Endothelial cell (in vitro differentiated cells): ENCODE results near the gene R3HDM2. TPM values are rescaled to one million over a fixed set of nuclear protein-coding genes. Genes with fewer than 3 reads are reported as not detected.
A peak's percentile ranks its signal among the peaks of the same experiment; 100 is the strongest.

ENCODE experiments used
- DNase-seq: peaks from one replicate; pipeline ENCODE4 v3.0.0; 2021; ENCODE audit warnings: low spot score
- H3K27ac Mint-ChIP-seq: one replicate; pipeline ENCODE4 v1.8.0; 2021; ENCODE audit warnings: mixed read lengths, inconsistent platforms; ENCODE audit not compliant: unreplicated experiment
- H3K27me3 Mint-ChIP-seq: one replicate; pipeline ENCODE4 v1.8.0; 2021; ENCODE audit warnings: mild to moderate bottlenecking, moderate library complexity, mixed read lengths, inconsistent platforms; ENCODE audit not compliant: unreplicated experiment
- H3K36me3 Mint-ChIP-seq: one replicate; pipeline ENCODE4 v1.8.0; 2021; ENCODE audit warnings: mild to moderate bottlenecking, low read depth, mixed read lengths, inconsistent platforms; ENCODE audit not compliant: unreplicated experiment
- H3K4me1 Mint-ChIP-seq: one replicate; pipeline ENCODE4 v1.8.0; 2021; ENCODE audit warnings: mild to moderate bottlenecking, mixed read lengths, inconsistent platforms; ENCODE audit not compliant: unreplicated experiment
- H3K4me3 Mint-ChIP-seq: one replicate; pipeline ENCODE4 v1.8.0; 2021; ENCODE audit warnings: mild to moderate bottlenecking, mixed read lengths, inconsistent platforms; ENCODE audit not compliant: unreplicated experiment
- H3K9me3 Mint-ChIP-seq: one replicate; pipeline ENCODE4 v1.8.0; 2021; ENCODE audit warnings: mixed read lengths, inconsistent platforms; ENCODE audit not compliant: unreplicated experiment
- total RNA-seq: library from RNA; stranded (reverse); fragmentation: NEBNext Ultra II Directional; extraction: Animal tissue kit (Norgen Biotek cat#: 25700); gene quantifications from one replicate; pipeline ENCODE4 v1.2.1, GENCODE V29; 2021; ENCODE audit not compliant: unreplicated experiment
- TF ChIP-seq, protein P1 (sequence below): fragments of 200-600 bp; sonication (generic); IDR thresholded peaks from one replicate; pipeline ENCODE4 v1.5.0; 2021; ENCODE audit warnings: antibody characterized with exemption; ENCODE audit not compliant: unreplicated experiment

R3HDM2 gene
- total RNA-seq, 1 donor from 2014 or later, result 39.4 TPM

DNA sequence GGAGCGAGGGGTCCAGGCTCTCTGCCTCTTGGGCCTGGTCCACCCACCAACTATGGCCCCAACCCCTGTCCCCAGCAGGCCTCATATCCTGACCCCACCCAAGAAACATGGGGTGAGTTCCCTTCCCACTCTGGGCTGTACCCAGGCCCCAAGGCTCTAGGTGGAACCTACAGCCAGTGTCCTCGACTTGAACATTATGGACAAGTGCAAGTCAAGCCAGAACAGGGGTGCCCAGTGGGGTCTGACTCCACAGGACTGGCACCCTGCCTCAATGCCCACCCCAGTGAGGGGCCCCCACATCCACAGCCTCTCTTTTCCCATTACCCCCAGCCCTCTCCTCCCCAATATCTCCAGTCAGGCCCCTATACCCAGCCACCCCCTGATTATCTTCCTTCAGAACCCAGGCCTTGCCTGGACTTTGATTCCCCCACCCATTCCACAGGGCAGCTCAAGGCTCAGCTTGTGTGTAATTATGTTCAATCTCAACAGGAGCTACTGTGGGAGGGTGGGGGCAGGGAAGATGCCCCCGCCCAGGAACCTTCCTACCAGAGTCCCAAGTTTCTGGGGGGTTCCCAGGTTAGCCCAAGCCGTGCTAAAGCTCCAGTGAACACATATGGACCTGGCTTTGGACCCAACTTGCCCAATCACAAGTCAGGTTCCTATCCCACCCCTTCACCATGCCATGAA is 40.3 kb upstream of the R3HDM2 start:
- Mint-ChIP-seq H3K27me3 (peaks cover 14% of the 10 kb centered on the region), H3K36me3 (peaks cover 39% of the 10 kb centered on the region), H3K4me3 (no peak overlapping the region), H3K27ac (no peak overlapping the region), H3K9me3 (no peaks in the 10 kb centered on the region), H3K4me1 (peaks cover 23% of the 10 kb centered on the region)
- no peak for DNase-seq
- TF ChIP-seq, protein P1, sequence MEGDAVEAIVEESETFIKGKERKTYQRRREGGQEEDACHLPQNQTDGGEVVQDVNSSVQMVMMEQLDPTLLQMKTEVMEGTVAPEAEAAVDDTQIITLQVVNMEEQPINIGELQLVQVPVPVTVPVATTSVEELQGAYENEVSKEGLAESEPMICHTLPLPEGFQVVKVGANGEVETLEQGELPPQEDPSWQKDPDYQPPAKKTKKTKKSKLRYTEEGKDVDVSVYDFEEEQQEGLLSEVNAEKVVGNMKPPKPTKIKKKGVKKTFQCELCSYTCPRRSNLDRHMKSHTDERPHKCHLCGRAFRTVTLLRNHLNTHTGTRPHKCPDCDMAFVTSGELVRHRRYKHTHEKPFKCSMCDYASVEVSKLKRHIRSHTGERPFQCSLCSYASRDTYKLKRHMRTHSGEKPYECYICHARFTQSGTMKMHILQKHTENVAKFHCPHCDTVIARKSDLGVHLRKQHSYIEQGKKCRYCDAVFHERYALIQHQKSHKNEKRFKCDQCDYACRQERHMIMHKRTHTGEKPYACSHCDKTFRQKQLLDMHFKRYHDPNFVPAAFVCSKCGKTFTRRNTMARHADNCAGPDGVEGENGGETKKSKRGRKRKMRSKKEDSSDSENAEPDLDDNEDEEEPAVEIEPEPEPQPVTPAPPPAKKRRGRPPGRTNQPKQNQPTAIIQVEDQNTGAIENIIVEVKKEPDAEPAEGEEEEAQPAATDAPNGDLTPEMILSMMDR, result no peak

DNA sequence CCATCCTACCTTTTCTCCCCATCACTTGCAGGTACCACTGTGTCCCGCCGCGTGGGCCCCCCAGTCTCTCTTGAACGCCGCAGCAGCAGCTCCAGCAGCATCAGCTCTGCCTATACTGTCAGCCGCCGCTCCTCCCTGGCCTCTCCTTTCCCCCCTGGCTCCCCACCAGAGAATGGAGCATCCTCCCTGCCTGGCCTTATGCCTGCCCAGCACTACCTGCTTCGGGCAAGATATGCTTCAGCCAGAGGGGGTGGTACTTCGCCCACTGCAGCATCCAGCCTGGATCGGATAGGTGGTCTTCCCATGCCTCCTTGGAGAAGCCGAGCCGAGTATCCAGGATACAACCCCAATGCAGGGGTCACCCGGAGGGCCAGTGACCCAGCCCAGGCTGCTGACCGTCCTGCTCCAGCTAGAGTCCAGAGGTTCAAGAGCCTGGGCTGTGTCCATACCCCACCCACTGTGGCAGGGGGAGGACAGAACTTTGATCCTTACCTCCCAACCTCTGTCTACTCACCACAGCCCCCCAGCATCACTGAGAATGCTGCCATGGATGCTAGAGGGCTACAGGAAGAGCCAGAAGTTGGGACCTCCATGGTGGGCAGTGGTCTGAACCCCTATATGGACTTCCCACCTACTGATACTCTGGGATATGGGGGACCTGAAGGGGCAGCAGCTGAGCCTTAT is 39.6 kb upstream of the R3HDM2 start:
- H3K4me1 Mint-ChIP-seq, result peaks cover 29% of the 10 kb centered on the region
- DNase-seq, result no peak
- TF ChIP-seq, protein P1, result no peak
- H3K36me3 Mint-ChIP-seq, result peaks cover 39% of the 10 kb centered on the region
- H3K27me3 Mint-ChIP-seq, result peaks cover 14% of the 10 kb centered on the region
- H3K27ac Mint-ChIP-seq, result no peak overlapping the region
- no peak overlapping the region for H3K4me3 Mint-ChIP-seq
- H3K9me3 Mint-ChIP-seq, result no peaks in the 10 kb centered on the region

DNA sequence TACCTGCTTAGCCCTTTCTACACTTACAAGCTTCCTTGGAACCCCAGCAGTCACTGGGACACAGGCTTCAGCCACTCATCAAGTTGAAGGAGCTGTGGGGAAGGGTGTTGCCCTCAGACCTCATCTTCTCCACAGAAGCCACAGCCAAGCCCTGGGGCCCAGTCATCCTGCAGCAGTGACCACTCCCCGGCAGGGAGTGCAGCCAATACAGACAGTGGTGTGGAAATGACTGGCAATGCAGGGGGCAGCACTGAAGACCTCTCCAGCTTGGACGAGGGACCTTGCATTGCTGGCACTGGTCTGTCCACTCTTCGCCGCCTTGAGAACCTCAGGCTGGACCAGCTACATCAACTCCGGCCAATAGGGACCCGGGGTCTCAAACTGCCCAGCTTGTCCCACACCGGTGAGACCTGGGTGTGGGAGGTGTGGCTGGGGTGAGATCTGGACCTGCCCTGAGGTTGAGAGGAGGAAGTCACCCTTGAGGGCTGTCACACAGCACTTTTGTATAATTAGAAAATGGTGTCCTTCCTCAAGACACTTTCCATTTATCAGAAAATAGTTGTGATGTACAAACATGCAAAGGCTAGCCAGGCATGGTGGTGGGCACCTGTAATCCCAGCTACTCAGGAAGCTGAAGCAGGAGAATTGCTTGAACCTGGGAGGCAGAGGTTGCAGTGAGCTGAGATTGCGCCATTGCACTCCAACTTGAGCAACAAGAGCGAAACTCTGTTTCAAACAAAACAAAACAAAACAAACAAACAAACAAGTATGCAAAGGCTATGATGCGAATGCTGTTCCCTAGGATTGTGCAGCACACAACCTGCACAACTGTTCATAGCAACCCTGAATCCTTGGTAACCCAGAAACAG is 38.7 kb upstream of the R3HDM2 start:
- DNase-seq, result no peak
- Mint-ChIP-seq H3K27me3 (peaks cover 18% of the 10 kb centered on the region), H3K9me3 (no peaks in the 10 kb centered on the region), H3K4me1 (peaks cover 29% of the 10 kb centered on the region), H3K4me3 (no peak overlapping the region), H3K36me3 (peaks cover 33% of the 10 kb centered on the region), H3K27ac (peak overlapping the region; percentile 52)
- TF ChIP-seq, protein P1, result no peak

DNA sequence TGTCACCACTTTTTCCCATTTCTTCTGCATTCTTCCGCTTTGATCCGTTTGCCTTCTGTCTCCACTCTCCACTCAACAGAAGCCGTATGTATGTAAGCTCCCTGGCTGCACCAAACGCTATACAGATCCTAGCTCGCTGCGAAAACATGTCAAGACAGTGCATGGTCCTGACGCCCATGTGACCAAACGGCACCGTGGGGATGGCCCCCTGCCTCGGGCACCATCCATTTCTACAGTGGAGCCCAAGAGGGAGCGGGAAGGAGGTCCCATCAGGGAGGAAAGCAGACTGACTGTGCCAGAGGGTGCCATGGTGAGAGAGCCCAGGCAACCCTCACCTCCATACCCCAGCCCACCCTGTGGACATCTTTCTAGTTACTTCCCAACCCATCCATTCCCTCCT is 37.1 kb upstream of the R3HDM2 start:
- H3K27ac Mint-ChIP-seq, result peak overlapping the region; percentile 49
- H3K36me3 Mint-ChIP-seq, result peaks cover 21% of the 10 kb centered on the region
- peaks cover 19% of the 10 kb centered on the region for H3K27me3 Mint-ChIP-seq
- TF ChIP-seq, protein P1, result no peak
- H3K4me3 Mint-ChIP-seq, result no peak overlapping the region
- DNase-seq, result no peak
- H3K9me3 Mint-ChIP-seq, result no peaks in the 10 kb centered on the region
- peaks cover 24% of the 10 kb centered on the region for H3K4me1 Mint-ChIP-seq
